Measurements from ENCODE around the gene TEX55.
"Not testable (repeated sequence)": the region's sequence is repeated elsewhere in the genome, so short reads cannot be mapped to it uniquely, and the experiment has no call there.

Gene TEX55

DNA sequence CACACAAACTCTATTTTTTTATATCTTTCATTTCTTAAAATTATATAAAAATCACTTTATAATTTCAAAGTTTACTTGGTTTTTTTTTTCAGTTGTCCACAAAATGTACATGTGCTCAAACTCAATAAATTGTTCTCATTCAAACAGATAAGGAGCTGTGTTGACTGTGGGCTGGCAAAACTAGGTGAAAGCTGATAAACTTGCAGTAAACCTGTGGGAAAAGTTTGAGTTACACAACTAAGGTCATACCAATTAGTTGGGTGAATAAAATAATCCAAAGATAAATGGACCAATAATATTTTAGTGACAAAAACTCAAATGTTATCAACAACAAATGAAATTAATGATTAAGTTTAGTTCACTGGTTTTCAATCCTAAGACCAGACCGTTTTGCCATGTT lies 14.8 kb downstream of the TEX55 start:
- no peaks in the 10 kb centered on the region for H3K27me3 ChIP-seq (ENCODE audit: control insufficient read depth, insufficient read depth, low read length)
- H3K4me1 ChIP-seq (ENCODE audit: control insufficient read depth, insufficient read depth, low read length) = no peaks in the 10 kb centered on the region
- H3K36me3 ChIP-seq (ENCODE audit: control insufficient read depth, insufficient read depth, low read length) = no peaks in the 10 kb centered on the region
- H3K4me3 ChIP-seq (ENCODE audit: low read depth, low read length) = no peak overlapping the region
- peaks cover 18% of the 10 kb centered on the region for H3K9me3 ChIP-seq (ENCODE audit: control insufficient read depth, insufficient read depth, low read length)
- H3K9ac ChIP-seq (ENCODE audit: low read depth, low read length) = no peak overlapping the region
- H3K27ac ChIP-seq (ENCODE audit: low read depth, low read length) = no peak overlapping the region

DNA sequence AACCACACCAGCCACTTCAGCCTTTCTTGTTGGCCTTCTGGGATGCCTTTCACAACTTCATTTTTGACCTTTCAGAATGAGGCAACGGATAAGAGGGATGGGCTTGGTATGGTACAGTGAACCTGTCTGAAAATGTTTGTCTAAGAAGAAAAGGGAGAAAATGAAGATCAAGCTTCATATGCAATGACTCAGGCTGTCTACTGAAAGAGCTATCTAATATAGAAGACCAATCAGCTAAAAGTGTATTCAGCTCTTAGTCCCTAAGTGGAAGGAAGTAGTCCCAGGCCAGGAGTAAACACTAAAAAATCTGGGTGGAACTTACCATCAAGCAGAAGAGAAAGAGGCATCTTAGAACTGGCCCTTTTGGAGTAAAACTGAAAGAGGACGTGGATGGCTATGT lies 15.3 kb downstream of the TEX55 start:
- no peak overlapping the region for H3K9ac ChIP-seq (ENCODE audit: low read depth, low read length)
- no peak overlapping the region for H3K4me3 ChIP-seq (ENCODE audit: low read depth, low read length)
- no peaks in the 10 kb centered on the region for H3K36me3 ChIP-seq (ENCODE audit: control insufficient read depth, insufficient read depth, low read length)
- peaks cover 18% of the 10 kb centered on the region for H3K9me3 ChIP-seq (ENCODE audit: control insufficient read depth, insufficient read depth, low read length)
- no peaks in the 10 kb centered on the region for H3K27me3 ChIP-seq (ENCODE audit: control insufficient read depth, insufficient read depth, low read length)
- H3K4me1 ChIP-seq (ENCODE audit: control insufficient read depth, insufficient read depth, low read length) = no peaks in the 10 kb centered on the region
- no peak overlapping the region for H3K27ac ChIP-seq (ENCODE audit: low read depth, low read length)

DNA sequence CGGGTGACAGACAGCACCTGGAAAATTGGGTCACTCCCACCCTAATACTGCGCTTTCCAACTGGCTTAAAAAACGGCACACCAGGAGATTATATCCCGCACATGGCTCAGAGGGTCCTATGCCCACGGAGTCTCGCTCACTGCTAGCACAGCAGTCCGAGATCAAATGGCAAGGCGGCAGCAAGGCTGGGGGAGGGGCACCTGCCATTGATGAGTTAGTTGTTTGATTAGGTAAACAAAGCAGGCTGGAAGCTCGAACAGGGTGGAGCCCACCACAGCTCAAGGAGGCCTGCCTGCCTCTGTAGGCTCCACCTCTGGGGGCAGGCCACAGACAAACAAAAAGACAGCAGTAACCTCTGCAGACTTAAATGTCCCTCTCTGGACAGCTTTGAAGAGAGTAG lies 18.8 kb downstream of the TEX55 start:
- not testable (repeated sequence) for H3K9ac ChIP-seq (ENCODE audit: low read depth, low read length); H3K36me3 ChIP-seq (ENCODE audit: control insufficient read depth, insufficient read depth, low read length); H3K4me3 ChIP-seq (ENCODE audit: low read depth, low read length); H3K27ac ChIP-seq (ENCODE audit: low read depth, low read length); H3K4me1 ChIP-seq (ENCODE audit: control insufficient read depth, insufficient read depth, low read length); H3K27me3 ChIP-seq (ENCODE audit: control insufficient read depth, insufficient read depth, low read length)
- H3K9me3 ChIP-seq (ENCODE audit: control insufficient read depth, insufficient read depth, low read length) = peaks cover 18% of the 10 kb centered on the region

DNA sequence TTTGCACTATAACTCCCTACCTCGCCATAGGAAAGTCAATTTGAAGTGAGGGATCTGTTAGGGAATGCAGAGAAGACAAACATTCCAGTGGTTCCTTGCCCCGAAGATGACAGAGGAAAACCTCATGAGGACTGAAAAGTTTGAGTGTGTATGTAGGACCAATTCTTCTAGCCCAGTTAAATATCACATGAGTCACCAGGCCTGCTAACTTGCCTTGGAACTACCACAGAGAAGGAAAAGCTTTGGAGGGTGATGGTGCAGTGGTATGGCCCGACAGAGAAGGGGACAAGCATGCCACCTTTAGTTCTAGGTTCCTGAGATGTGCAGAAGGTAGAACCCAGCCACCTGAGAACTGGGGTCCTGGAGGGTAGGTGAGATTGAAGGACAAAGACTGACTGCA lies 24.9 kb downstream of the TEX55 start:
- Histone ChIP-seq H3K9me3 (ENCODE audit: control insufficient read depth, insufficient read depth, low read length) (no peaks in the 10 kb centered on the region), H3K4me1 (ENCODE audit: control insufficient read depth, insufficient read depth, low read length) (no peaks in the 10 kb centered on the region), H3K27ac (ENCODE audit: low read depth, low read length) (no peak overlapping the region), H3K4me3 (ENCODE audit: low read depth, low read length) (no peak overlapping the region), H3K36me3 (ENCODE audit: control insufficient read depth, insufficient read depth, low read length) (no peaks in the 10 kb centered on the region), H3K27me3 (ENCODE audit: control insufficient read depth, insufficient read depth, low read length) (no peaks in the 10 kb centered on the region), H3K9ac (ENCODE audit: low read depth, low read length) (no peak overlapping the region)

DNA sequence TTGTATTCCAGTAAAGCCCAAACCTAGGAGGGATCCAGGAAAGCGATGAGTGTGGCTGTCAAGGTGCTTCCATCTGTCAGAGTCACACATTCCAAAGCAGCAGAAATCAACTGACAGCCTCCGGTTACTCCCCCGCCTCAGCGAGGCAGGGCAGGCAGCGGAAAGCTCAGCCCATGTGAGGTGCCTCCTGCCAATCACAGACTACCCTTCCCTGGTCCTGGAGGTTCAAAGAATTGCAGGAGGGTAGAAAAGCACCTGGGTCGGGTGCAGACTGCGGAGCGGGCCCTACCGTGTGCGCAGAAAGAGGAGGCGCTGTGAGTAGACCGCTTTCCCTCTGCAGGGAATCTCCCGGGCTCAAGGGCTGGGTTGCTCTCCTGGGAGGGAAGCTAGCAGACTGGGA lies 27.4 kb downstream of the TEX55 start, which contains the start of gene UPK1B:
Gene UPK1B (plus strand): TSS at position 274 of the 400 bp plus-strand sequence. CDS start 13,144 bp downstream, outside the sequence.
- H3K4me3 ChIP-seq (ENCODE audit: low read depth, low read length) = no peak within 1 kb of the TSS
- H3K9me3 ChIP-seq (ENCODE audit: control insufficient read depth, insufficient read depth, low read length) = no peaks in the 10 kb centered on the region
- H3K9ac ChIP-seq (ENCODE audit: low read depth, low read length) = no peak within 1 kb of the TSS
- H3K27ac ChIP-seq (ENCODE audit: low read depth, low read length) = no peak within 1 kb of the TSS
- no peaks in the 10 kb centered on the region for H3K4me1 ChIP-seq (ENCODE audit: control insufficient read depth, insufficient read depth, low read length)
- H3K36me3 ChIP-seq (ENCODE audit: control insufficient read depth, insufficient read depth, low read length) = no peaks in the 10 kb centered on the region
- no peaks in the 10 kb centered on the region for H3K27me3 ChIP-seq (ENCODE audit: control insufficient read depth, insufficient read depth, low read length)

DNA sequence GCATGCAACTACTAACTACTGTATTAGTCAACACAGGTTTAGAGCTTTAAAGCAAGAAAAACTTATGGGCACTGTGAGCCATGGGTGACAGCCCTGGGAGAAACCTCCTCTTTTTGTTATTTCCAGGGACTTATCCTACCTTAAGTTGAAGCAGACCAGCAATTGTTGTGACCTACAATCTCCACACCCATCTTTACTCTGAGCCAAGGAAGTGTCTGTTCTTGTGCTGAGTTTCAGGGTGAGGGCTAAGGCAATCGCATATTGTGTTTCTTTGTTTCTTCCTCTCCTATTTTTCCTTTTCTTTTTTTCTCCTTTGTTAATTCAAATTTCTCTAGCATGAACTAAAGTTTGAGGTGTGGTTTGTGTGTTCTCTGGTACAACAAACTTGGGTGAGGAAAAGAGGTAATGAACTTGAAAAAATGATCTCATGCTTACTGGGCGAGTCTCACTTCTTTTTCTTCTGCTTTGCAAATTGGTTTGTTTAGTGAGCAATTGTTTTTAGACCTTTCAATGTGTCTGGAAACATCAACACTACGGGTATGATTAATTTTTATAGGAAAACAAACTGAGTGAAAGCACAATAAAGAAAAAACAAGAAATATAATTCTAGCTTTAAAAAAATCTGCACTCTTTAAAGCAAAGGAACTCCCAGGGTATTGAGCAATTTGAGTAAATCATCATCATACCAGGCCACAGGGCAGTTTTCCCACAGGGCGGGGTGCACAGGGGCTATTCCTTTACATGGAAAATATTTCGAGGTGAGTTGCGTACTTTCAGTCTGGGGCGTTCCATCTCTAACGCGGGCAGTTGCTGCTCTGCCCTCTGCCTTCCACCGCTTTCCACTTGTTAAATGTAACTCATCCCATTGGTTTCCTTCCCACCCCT lies 30.1 kb downstream of the TEX55 start:
- no peaks in the 10 kb centered on the region for H3K36me3 ChIP-seq (ENCODE audit: control insufficient read depth, insufficient read depth, low read length)
- H3K27me3 ChIP-seq (ENCODE audit: control insufficient read depth, insufficient read depth, low read length) = no peaks in the 10 kb centered on the region
- H3K27ac ChIP-seq (ENCODE audit: low read depth, low read length) = no peak overlapping the region
- no peaks in the 10 kb centered on the region for H3K9me3 ChIP-seq (ENCODE audit: control insufficient read depth, insufficient read depth, low read length)
- no peak overlapping the region for H3K4me3 ChIP-seq (ENCODE audit: low read depth, low read length)
- no peaks in the 10 kb centered on the region for H3K4me1 ChIP-seq (ENCODE audit: control insufficient read depth, insufficient read depth, low read length)
- H3K9ac ChIP-seq (ENCODE audit: low read depth, low read length) = no peak overlapping the region

DNA sequence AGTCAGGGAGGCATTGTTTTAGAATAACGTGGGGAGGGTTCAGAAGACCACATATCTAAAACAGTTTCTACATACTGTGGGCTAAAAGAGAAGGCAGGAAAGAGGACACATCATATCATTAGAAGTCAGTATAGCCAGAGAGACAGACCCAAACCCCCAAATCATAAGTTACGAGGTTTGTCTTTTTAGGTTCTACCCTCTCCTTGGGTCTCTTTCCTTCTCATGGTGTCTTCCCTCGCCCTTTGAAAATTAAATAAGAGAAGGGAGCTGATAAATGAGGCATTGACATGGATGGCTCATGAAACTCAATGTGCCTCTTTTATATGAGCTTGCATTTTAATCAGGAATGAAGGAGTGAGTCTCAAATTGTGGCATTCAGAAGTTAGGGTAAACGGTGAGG lies 30.8 kb downstream of the TEX55 start:
- Histone ChIP-seq H3K27me3 (ENCODE audit: control insufficient read depth, insufficient read depth, low read length) (no peaks in the 10 kb centered on the region), H3K9me3 (ENCODE audit: control insufficient read depth, insufficient read depth, low read length) (no peaks in the 10 kb centered on the region), H3K9ac (ENCODE audit: low read depth, low read length) (no peak overlapping the region), H3K4me3 (ENCODE audit: low read depth, low read length) (no peak overlapping the region), H3K27ac (ENCODE audit: low read depth, low read length) (no peak overlapping the region), H3K4me1 (ENCODE audit: control insufficient read depth, insufficient read depth, low read length) (no peaks in the 10 kb centered on the region), H3K36me3 (ENCODE audit: control insufficient read depth, insufficient read depth, low read length) (no peaks in the 10 kb centered on the region)

DNA sequence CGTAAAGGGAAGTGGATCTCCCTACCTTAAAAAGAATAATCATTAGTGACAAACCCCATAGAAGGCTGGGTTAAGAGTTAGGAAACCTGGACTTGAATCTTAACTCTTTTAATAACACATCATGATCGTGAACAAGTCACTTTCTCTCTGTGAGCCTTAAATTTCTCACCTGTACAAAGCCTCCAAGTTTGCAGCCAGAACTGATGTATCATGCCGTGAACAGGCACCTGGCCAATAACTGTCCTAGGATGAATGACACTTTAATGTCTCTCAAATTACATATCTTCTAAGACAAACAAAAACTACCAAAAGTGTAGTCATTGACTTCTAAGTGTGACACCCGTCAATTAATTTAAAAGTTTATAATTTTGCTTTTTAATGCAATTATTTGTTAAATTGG lies 31.4 kb downstream of the TEX55 start:
- H3K9me3 ChIP-seq (ENCODE audit: control insufficient read depth, insufficient read depth, low read length) = no peaks in the 10 kb centered on the region
- H3K27me3 ChIP-seq (ENCODE audit: control insufficient read depth, insufficient read depth, low read length) = no peaks in the 10 kb centered on the region
- H3K36me3 ChIP-seq (ENCODE audit: control insufficient read depth, insufficient read depth, low read length) = no peaks in the 10 kb centered on the region
- H3K4me3 ChIP-seq (ENCODE audit: low read depth, low read length) = no peak overlapping the region
- no peaks in the 10 kb centered on the region for H3K4me1 ChIP-seq (ENCODE audit: control insufficient read depth, insufficient read depth, low read length)
- no peak overlapping the region for H3K27ac ChIP-seq (ENCODE audit: low read depth, low read length)
- H3K9ac ChIP-seq (ENCODE audit: low read depth, low read length) = no peak overlapping the region

DNA sequence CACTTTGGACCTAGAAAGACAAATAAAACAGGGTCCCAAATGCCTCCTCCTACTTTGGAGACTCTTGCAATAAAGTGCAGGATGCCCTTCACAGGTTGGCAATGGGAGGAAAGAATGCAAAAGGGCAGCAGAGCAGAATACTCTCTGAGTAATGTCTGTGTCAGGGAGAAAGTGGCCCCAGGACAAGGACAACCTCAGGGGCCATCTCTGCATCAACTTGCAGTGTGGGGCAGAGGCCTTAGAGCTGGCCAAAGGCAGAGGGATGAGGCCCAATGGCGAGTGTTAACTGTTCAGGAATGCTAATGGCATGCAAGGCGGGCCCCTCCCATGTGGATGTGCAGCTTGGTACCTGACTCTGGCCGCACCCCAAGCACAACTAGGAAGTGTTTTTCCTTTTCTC lies 35.8 kb downstream of the TEX55 start:
- Histone ChIP-seq H3K27me3 (ENCODE audit: control insufficient read depth, insufficient read depth, low read length) (no peaks in the 10 kb centered on the region), H3K27ac (ENCODE audit: low read depth, low read length) (no peak overlapping the region), H3K36me3 (ENCODE audit: control insufficient read depth, insufficient read depth, low read length) (no peaks in the 10 kb centered on the region), H3K4me3 (ENCODE audit: low read depth, low read length) (no peak overlapping the region), H3K4me1 (ENCODE audit: control insufficient read depth, insufficient read depth, low read length) (no peaks in the 10 kb centered on the region), H3K9me3 (ENCODE audit: control insufficient read depth, insufficient read depth, low read length) (no peaks in the 10 kb centered on the region), H3K9ac (ENCODE audit: low read depth, low read length) (no peak overlapping the region)

DNA sequence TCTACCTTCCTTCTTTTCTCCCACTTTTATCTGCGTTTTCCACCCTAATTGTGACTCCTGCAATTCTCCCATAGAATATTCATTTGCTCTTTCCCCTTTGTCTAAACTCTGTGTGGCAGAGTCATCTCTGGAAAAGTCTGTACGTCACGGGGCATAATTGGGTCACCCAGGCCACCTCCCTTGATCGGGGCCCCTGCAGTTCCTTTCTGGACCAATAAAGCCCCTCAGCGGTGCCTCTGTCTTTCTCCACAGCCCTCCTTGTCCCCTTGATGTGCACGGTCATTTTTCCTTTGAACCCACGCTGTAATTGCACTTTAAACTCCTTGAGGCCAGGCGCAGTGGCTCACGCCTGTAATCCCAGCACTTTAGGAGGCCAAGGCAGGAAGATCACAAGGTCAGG lies 38.1 kb downstream of the TEX55 start:
- Histone ChIP-seq H3K27ac (ENCODE audit: low read depth, low read length) (no peak overlapping the region), H3K9me3 (ENCODE audit: control insufficient read depth, insufficient read depth, low read length) (no peaks in the 10 kb centered on the region), H3K4me3 (ENCODE audit: low read depth, low read length) (no peak overlapping the region), H3K36me3 (ENCODE audit: control insufficient read depth, insufficient read depth, low read length) (no peaks in the 10 kb centered on the region), H3K9ac (ENCODE audit: low read depth, low read length) (no peak overlapping the region), H3K27me3 (ENCODE audit: control insufficient read depth, insufficient read depth, low read length) (no peaks in the 10 kb centered on the region), H3K4me1 (ENCODE audit: control insufficient read depth, insufficient read depth, low read length) (no peaks in the 10 kb centered on the region)

DNA sequence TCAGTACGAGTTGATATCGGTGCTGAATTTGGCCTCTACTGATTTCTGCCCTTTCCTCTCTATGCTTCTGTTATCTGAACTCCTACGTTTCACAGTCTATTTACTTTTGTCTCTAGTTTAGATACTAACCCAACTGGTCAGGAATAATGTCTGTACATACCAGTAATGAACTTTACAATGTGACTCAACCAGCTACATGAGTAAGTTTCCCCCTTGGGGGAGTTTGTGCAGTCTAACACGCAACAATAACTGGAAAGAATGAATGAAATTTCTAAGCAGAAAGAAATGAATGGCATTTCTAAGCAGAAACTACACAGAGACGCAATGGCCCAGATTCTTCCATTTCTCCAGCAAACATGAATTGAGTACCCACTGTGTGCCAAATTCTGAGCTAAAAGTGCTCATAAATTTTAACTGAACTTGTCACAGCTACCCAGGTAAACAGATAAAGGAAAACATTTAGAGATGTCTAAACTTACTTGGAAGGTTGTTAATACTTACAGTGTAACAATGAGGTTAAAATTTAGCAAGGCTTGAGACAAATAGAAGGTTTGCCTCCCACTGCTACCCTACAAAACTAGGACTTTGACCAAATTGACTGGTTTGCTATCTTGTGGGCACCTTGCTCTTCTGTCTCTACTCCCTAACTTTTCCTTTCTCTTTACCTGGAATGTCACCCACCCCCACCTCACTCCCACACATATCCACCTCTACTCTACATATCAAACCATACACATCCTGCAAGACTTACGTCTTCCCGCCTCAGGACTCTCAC lies 39.0 kb downstream of the TEX55 start:
- no peaks in the 10 kb centered on the region for H3K9me3 ChIP-seq (ENCODE audit: control insufficient read depth, insufficient read depth, low read length)
- no peaks in the 10 kb centered on the region for H3K27me3 ChIP-seq (ENCODE audit: control insufficient read depth, insufficient read depth, low read length)
- H3K4me3 ChIP-seq (ENCODE audit: low read depth, low read length) = no peak overlapping the region
- H3K4me1 ChIP-seq (ENCODE audit: control insufficient read depth, insufficient read depth, low read length) = no peaks in the 10 kb centered on the region
- no peak overlapping the region for H3K9ac ChIP-seq (ENCODE audit: low read depth, low read length)
- no peaks in the 10 kb centered on the region for H3K36me3 ChIP-seq (ENCODE audit: control insufficient read depth, insufficient read depth, low read length)
- no peak overlapping the region for H3K27ac ChIP-seq (ENCODE audit: low read depth, low read length)

All from HUES48 (cell line).